Measurements from ENCODE around the gene ZMIZ2. TPM values are rescaled to one million over a fixed set of nuclear protein-coding genes. Genes with fewer than 3 reads are reported as not detected.

Gene ZMIZ2
- total RNA-seq, 1 experiment from 2014 or later = 91.3 TPM

DNA sequence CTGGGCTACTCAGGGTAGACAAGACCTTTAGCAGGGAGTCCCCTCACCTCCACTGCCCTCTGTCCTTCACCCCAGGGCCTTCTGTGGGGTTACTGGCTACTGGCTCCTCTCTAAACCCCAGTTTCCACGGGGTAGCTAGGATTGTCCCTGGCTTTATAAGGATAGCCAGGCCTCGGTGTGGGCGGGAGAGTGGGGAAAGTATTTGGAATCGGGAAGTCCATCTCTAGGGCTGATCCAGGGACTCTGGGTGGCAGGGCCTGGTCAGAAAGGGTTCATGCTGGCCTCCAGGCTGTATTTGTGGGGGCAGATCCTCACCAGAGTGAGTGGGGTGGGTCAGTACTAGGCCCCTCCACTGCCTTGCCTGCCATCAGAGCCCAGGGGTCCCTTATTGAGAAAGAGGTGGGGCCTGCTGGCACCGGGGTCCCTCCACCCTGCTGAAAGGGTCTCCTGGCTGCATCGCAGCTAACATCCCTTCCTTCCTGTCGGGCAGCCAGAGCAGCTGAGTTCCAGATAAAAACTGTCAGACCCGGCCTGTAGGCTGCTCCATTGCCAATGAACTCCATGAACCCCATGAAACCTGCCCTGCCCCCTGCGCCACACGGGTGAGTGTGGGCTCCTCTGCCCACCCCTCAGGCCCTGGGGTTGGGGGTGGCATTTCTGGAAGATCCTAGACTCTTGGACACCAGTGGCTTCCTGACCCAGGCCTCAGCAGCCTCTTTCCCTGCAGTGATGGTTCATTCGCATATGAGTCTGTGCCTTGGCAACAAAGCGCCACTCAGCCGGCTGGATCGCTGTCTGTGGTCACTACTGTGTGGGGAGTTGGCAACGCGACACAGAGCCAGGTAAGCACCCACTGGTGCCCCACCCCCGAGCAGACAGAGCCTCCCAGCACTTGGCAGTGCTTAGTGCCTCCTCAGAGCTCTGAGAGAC is 7.3 kb downstream of the ZMIZ2 start:
- no peak for DNase-seq (ENCODE audit: low read depth, low spot score)
- H4K20me1 ChIP-seq (ENCODE audit: insufficient read depth) = no peaks in the 10 kb centered on the region
- no peaks in the 10 kb centered on the region for H3K9me2 ChIP-seq (ENCODE audit: insufficient read depth)
- H3K79me2 ChIP-seq (ENCODE audit: insufficient read depth, low read length) = peaks cover 39% of the 10 kb centered on the region
- no peak overlapping the region for H3K4me3 ChIP-seq (replicated peaks in 1 of 2; ENCODE audit: low read depth in 1 of 2, low read length in 2 of 2)
- H3K4me2 ChIP-seq (ENCODE audit: low read length) = no peak overlapping the region
- H3K27ac ChIP-seq (ENCODE audit: low read depth, low read length) = no peak overlapping the region
- TF ChIP-seq CBX3 (IDR thresholded peaks at IDR 0.05; ENCODE audit: low read depth) (no peak), CEBPB (IDR thresholded peaks at IDR 0.05; ENCODE audit: low read depth) (no peak), ZNF274 (IDR thresholded peaks at IDR 0.05; ENCODE audit: low read depth, low read length) (no peak), REST (IDR thresholded peaks at IDR 0.05; ENCODE audit: low read depth) (no peak), RAD21 (IDR thresholded peaks at IDR 0.05; ENCODE audit: low read depth) (no peak), SIN3A (IDR thresholded peaks at IDR 0.05; ENCODE audit: low read depth) (no peak), SRF (IDR thresholded peaks at IDR 0.05; ENCODE audit: low read depth) (no peak)
- TF ChIP-seq, protein P1, sequence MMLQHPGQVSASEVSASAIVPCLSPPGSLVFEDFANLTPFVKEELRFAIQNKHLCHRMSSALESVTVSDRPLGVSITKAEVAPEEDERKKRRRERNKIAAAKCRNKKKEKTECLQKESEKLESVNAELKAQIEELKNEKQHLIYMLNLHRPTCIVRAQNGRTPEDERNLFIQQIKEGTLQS (IDR thresholded peaks at IDR 0.05) = no peak
- TF ChIP-seq, protein P2, sequence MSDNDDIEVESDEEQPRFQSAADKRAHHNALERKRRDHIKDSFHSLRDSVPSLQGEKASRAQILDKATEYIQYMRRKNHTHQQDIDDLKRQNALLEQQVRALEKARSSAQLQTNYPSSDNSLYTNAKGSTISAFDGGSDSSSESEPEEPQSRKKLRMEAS (IDR thresholded peaks at IDR 0.05) = no peak
- ChIA-PET RAD21 (ENCODE audit: low non-redundant PET in 1 of 2, low total read pairs in 2 of 2, uncharacterized antibody in 2 of 2, unreplicated experiment in 2 of 2) (no interaction called here), CTCF (no interaction called here), POLR2A (no interaction called here)
- peaks cover 6 to 17% of the 10 kb centered on the region in 2 experiments for H3K4me1 ChIP-seq (ENCODE audit: control insufficient read depth in 1 of 2, insufficient read depth in 2 of 2, low read length in 2 of 2)
- no peak for ATAC-seq
- BruUV-seq (replicated peaks) = no TSS peak
- no peak overlapping the region for H2AFZ ChIP-seq (ENCODE audit: low read depth, low read length, poor library complexity, severe bottlenecking)
- H3K9ac ChIP-seq (ENCODE audit: low read length) = no peak overlapping the region
- no peaks in the 10 kb centered on the region for H3K27me3 ChIP-seq (ENCODE audit: insufficient read depth, low read length)
- intact Hi-C loops (cut with micrococcal nuclease) = no loop called here
- peaks cover 3 to 10% of the 10 kb centered on the region in 2 experiments; a peak in 2 of 4 replicates for H3K36me3 ChIP-seq (ENCODE audit: control insufficient read depth in 1 of 2, insufficient read depth in 2 of 2, low read length in 2 of 2)
- H3K9me3 ChIP-seq (ENCODE audit: control insufficient read depth in 1 of 2, insufficient read depth in 1 of 2, low read depth in 1 of 2, low read length in 2 of 2) = no peaks in the 10 kb centered on the region

Data from HCT116 (cell line).